GM12864 (cell line): Measurements from ENCODE around the gene ADIPOQ.
A peak's percentile ranks its signal among the peaks of the same experiment; 100 is the strongest.

ENCODE experiments used
- DNase-seq: peaks from one replicate; pipeline ENCODE4 v3.0.0-alpha.2; 2011; ENCODE audit warnings: low read depth
- H3K4me3 ChIP-seq: 2 replicates; pipeline ENCODE4 v1.5.1; 2011; ENCODE audit warnings: mild to moderate bottlenecking, low read depth, low read length, control low read depth
- CTCF ChIP-seq: IDR thresholded peaks from 2 replicates; pipeline ENCODE4 v1.5.1; 2011; ENCODE audit warnings: low read depth, mild to moderate bottlenecking, moderate library complexity, low read length, control low read depth, inconsistent platforms; ENCODE audit errors: missing control alignments

ADIPOQ gene

GRCh38 chr3:186823386-186823785, 19.1 kb upstream of the ADIPOQ start:
- no peak for TF ChIP-seq CTCF
- no peak overlapping the region for H3K4me3 ChIP-seq
- no peak for DNase-seq

GRCh38 chr3:186824430-186825139, 17.9 kb upstream of the ADIPOQ start:
- no peak for DNase-seq
- TF ChIP-seq CTCF = no peak
- no peak overlapping the region for H3K4me3 ChIP-seq

GRCh38 chr3:186825294-186825821, 17.2 kb upstream of the ADIPOQ start:
- TF ChIP-seq CTCF = no peak
- H3K4me3 ChIP-seq = no peak overlapping the region
- DNase-seq = no peak

GRCh38 chr3:186825872-186826409, 16.6 kb upstream of the ADIPOQ start:
- no peak for DNase-seq
- TF ChIP-seq CTCF = no peak
- H3K4me3 ChIP-seq = no peak overlapping the region

GRCh38 chr3:186826410-186826975, 16.0 kb upstream of the ADIPOQ start:
- no peak for TF ChIP-seq CTCF

GRCh38 chr3:186826976-186827857, 15.3 kb upstream of the ADIPOQ start:
- DNase-seq = no peak
- no peak for TF ChIP-seq CTCF
- peak overlapping the region; percentile 74 for H3K4me3 ChIP-seq

More at GRCh38 chr3:186826410-186826975, 16.0 kb upstream of the ADIPOQ start:
- DNase-seq = no peak
- peak overlapping the region; percentile 74 for H3K4me3 ChIP-seq
